CD4-positive, alpha-beta T cell treated with Interleukin-21 for 1 hour (primary cell): ENCODE measurements around the gene ADGRL2.
"Not testable (repeated sequence)": the region's sequence is repeated elsewhere in the genome, so short reads cannot be mapped to it uniquely, and the experiment has no call there.

Experiments used
- DNase-seq: peaks from one replicate; pipeline ENCODE4 v3.0.0-alpha.2; 2020

ADGRL2 gene

DNA sequence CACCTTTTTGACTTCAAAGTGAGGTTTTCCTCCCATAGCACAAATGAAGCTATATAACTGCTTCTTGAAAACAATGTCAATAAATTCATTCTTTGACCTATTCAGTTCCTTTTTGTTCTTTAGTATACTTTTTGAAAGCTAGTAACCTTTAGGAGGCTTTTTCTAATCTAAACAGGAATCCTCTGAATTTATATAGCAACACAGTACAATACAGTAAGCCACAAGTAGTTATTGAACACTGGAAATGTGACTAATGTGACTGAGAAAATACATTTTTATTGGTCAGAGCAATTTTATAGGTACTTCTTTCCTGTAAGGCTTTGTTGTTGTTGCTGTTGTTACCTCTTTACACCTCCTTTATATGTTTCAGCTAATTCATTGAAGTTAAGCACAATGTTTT lies 49.8 kb downstream of the ADGRL2 start:
- no peak for DNase-seq

- no peak for DNase-seq
Observed at GRCh38 chr1:81851217-81851616, 50.5 kb downstream of the ADGRL2 start.

- no peak for DNase-seq
Observed at GRCh38 chr1:81852961-81853360, 52.2 kb downstream of the ADGRL2 start.

DNA sequence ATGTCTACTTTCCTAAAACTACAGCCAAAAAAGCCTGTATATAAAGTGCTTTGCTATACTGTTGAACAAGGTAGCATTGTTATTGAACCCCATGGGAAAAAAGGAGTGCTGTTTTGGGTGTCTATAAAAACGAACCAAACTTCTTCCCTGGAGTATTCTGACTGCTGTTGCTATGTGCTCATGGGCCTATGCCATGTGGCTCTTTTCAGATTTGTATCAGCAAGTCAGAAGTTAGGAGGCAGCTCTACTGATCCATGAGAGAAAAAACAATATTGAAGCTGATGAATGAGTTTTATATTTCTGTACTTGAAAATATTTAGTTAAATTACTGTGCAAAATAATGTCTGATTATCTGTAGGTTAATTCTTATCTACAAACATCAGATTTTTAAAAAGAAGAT lies 66.5 kb downstream of the ADGRL2 start:
- DNase-seq, result no peak

DNA sequence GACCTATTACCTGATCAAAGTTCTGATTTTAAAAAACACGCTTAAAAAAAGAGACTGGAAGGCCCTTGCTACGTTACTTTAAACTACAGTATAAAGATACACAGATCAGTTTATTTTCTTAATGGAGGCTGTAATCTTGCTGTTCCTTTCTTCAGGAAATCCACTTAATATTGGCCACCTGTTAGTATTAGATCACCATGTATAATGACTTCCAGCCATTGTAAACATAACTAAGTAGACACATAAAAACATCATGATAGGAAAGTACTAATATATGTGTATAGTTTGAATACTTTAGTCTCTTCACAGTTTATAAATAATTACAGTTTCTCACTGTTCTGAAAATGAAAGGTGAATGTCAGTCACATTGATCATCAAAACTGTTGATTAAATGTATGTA lies 68.6 kb downstream of the ADGRL2 start:
- no peak for DNase-seq

DNA sequence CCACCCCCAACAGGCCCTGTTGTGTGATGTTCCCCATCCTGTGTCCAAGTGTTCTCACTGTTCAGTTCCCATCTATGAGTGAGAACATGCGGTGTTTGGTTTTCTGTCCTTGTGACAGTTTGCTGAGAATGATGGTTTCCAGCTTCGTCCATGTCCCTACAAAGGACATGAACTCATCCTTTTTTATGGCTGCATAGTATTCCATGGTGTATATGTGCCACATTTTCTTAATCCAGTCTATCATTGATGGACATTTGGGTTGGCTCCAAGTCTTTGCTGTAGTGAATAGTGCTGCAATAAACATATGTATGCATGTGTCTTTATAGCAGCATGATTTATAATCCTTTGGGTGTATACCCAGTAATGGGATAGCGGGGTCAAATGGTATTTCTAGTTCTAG lies 70.4 kb downstream of the ADGRL2 start:
- not testable (repeated sequence) for DNase-seq

DNA sequence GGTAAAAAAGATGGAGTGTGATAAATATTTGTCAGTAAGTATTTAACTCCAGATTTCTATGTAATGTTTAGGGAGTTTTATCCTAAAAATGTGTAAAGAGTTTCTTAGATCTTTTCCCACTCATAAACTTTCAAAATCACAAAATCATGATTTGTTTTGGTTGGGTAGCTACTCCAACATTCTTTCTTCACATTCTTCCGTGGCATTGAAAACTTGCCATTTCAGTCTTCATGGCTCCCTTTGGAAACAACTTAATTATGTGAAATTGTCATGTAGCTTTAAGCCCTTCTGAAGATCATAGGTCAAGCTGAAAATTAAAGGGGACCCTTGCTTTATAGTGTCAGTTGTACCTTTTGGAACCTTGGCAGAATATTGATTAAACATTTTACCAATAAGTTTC lies 73.2 kb downstream of the ADGRL2 start:
- DNase-seq, result no peak

DNA sequence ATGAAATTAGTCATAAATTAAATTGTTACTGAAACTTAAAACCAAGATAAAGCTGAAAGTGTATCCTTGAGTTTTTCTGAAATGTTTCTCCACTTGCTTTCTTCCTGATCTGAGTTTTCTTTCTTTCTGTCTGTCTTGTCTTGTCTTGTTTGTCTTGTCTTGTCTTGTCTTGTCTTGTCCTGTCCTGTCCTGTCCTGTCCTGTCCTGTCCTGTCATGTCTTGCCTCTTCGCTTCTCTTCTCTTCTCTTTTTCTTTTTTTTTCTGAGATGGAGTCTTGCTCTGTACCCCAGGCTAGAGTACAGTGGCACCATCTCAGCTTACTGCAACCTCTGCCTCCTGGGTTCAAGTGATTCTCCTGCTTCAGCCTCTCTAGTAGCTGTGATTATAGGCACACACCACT lies 73.7 kb downstream of the ADGRL2 start:
- DNase-seq, result no peak

- DNase-seq, result no peak
Observed at GRCh38 chr1:81874940-81875339, 74.2 kb downstream of the ADGRL2 start.

DNA sequence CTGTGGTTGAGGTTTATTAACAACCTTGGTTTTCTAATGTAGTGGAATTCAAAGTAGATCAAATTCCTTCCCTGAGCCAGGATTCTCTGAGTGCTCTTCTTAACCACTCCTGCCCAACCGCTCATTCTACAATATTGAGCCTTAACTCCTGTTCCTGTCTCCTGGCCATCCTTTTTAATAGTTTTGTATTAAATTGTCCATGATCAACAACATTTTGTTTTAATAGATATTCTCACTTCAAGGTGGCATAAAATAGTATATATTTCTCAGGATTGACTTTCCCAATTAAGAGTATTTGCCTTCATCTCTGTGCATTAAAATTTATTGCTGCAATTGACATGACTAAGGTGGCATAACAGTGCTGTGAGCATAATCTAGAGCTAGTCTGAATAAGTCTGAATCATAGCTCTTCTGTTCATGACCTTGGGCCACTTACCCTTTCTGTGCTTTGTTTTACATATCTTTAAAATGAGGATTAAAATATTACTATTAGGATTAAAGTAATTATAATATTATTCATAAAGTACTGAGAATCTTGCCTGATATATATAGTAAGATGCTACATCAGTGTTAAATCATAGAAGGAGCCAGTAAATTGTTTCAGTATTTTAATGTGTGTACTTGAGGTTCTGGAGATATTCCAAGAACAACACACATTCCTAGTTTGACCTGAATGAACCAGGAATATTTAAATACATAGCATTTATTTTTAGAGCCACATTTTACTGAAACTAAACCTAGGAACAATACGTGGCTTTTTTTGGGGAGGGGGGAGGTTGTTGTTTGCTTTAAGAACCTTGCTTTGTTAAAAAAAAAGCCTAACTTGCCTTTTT lies 76.4 kb downstream of the ADGRL2 start:
- DNase-seq, result no peak

GRCh38 chr1:81877940-81878339 lies 77.2 kb downstream of the ADGRL2 start:
- no peak for DNase-seq

DNA sequence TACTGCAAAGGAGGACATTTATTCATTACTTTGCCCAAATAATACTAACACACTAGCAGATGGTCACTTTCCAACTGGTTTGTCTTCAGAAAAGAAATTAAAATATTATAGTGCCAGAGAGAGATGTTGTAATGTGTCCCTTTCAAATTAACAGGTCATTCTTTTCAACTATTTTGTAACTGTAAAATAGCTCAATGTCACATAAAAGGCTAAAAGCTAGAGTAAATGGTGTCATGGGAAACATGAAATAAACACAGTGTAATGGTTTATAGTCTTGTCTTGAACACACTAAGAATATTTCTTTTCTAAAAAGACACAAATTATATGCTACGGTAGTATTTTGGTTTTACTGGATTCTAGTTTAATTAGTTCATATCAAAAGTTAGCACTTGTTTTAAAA lies 77.8 kb downstream of the ADGRL2 start:
- DNase-seq, result no peak

DNA sequence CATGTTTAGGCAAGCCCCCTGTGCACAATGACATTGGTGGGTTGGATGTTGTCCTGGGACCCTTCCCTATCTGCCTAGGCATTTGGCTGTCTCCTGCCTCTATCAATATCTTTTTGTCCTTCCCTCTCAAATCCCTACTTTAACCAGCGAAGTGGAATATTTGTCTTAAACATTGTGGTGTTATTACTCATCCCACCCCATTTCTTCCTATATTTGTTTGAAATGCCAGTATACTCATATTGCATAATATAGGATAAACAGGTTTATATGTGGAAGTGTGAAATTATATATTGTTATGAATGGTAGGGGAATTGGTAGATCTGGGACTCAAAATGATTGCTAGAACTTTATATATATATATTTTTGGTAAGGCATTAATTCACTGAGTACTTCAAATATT lies 80.0 kb downstream of the ADGRL2 start:
- DNase-seq, result no peak

DNA sequence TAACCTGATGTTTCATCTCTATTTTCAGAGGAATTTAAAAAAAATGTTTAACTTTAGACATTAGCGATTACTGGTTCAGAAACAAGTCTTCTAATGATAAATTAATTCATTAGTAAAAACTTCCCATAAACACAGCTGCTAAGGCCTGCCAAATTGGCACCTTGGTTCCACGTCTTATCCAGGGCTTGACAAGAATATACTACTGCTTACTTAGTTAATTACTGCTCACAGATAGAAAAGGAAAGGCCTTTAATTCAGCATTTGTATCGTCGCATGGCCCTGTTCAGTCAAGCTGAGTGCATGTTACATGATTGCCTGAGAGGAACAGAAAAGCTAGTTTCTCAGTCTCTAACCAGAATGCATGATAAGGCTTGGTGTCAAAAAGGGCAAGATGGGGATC lies 84.6 kb downstream of the ADGRL2 start:
- DNase-seq, result no peak

DNA sequence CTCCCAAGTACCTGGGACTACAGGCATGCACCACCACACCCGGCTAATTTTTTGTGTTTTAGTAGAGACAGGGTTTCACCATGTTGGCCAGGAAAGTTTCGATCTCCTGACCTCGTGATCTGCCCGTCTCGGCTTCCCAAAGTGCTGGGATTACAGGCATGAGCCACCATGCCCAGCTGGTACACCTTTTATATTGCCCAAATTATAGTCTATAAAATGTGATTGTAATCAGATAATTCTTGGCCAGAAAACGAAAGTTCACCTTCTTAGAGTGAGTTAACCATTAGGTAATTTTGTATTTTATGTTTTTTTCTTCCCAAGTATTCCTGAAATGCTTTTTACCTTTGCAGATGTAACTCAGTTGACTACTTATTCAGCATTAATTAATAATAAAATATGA lies 85.6 kb downstream of the ADGRL2 start:
- DNase-seq, result not testable (repeated sequence)

- no peak for DNase-seq
Observed at GRCh38 chr1:81887421-81888144, 86.8 kb downstream of the ADGRL2 start.

GRCh38 chr1:81889166-81889565 lies 88.4 kb downstream of the ADGRL2 start:
- no peak for DNase-seq

- DNase-seq, result no peak
Observed at GRCh38 chr1:81894867-81895266, 94.1 kb downstream of the ADGRL2 start.

DNA sequence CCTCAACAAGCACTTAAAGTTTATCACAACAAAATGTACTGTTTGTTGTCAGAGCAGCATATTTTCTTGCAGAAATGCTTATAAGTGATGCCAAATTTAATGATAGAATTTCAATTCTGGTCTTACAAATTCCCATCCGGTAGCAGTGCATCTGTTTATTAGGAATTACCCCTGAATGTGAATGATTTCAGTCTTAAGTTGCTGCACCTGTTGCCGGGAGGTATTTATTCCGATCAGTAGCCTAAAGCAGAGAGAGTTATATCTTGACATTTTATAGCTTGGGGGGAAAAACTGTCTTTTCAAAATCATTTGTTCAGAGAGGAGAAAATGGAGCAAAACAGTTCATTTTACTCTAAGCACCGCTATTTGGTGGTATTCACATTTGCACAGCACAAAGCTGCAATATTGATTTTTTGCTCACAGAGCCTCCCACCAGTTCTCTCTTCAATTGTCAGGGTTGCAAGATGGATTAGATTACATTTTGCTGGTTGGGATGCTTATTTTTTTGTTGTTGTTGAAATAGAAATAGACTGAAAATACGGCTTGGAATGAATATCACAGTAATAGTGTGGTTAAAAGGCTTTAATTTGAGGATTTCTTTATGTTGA lies 98.6 kb downstream of the ADGRL2 start:
- no peak for DNase-seq

- no peak for DNase-seq
Observed at GRCh38 chr1:81907575-81907974, 106.8 kb downstream of the ADGRL2 start.

DNA sequence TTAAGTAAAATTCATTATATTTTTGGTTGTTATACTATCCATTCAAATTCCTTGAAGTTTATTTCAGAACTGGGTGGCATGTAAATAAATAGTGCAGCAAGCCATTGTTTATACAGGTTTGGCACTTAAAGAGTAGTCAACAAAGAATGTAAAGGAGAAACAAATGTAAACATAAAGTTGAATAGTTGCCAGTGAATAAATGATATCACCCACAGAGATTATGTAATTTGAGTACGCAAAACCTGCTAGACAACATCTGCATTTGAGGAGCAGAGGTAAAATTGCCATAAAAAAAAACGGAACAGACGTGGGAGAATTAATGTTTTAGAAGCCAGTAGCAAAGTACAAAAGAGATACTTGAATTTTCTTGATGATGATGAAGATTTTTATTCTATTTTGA lies 111.6 kb downstream of the ADGRL2 start:
- no peak for DNase-seq

GRCh38 chr1:81915937-81916336 lies 115.2 kb downstream of the ADGRL2 start:
- DNase-seq, result no peak

- no peak for DNase-seq
Observed at GRCh38 chr1:81920245-81920740, 119.6 kb downstream of the ADGRL2 start.

DNA sequence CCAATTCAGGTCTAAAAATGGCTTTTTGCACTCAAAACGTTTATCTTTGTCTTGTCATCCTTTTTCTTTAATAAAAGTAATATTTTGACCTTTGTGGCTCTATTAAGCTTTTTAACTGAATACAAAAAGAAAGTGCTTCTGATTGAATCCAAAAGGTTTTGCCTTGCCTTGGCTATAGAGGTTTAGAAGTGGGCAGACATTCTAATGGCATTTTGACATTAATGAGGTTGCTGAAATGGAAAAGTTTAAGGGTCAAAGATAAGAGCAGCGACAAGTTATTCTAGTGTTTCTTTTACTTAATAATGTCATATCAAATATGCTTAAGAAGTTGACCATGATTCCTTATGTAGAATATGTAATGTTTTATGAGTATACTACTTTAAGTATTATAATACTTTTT lies 120.2 kb downstream of the ADGRL2 start:
- DNase-seq, result no peak
